ENCODE results near the gene TFDP1. TPM values are rescaled to one million over a fixed set of nuclear protein-coding genes. Genes with fewer than 3 reads are reported as not detected.

Gene TFDP1
- total and polyA plus RNA-seq, 2 experiments from 2014 or later, result 74.8 to 122 TPM

GRCh38 chr13:113654175-113654560 is 69.6 kb downstream of the TFDP1 start:
- Histone ChIP-seq H3K4me1 (ENCODE audit: insufficient read depth) (no peaks in the 10 kb centered on the region), H3K4me2 (ENCODE audit: unreplicated experiment) (no peak overlapping the region), H3K4me3 (no peak overlapping the region), H3K79me2 (ENCODE audit: insufficient read depth) (no peaks in the 10 kb centered on the region), H3K36me3 (ENCODE audit: low read depth) (no peaks in the 10 kb centered on the region), H3F3A (ENCODE audit: insufficient read depth) (no peaks in the 10 kb centered on the region), H3K9me3 (ENCODE audit: low read depth) (no peaks in the 10 kb centered on the region), H3K9me2 (ENCODE audit: insufficient read depth) (no peaks in the 10 kb centered on the region), H3K9ac (no peak overlapping the region), H2AFZ (no peak overlapping the region), H3K27me3 (replicated peaks; ENCODE audit: insufficient read depth) (no peaks in the 10 kb centered on the region), H3K27ac (no peak overlapping the region), H4K20me1 (ENCODE audit: insufficient read depth) (no peaks in the 10 kb centered on the region)
- WGBS, 2 experiments (ENCODE audit: low coverage in 1 of 2, low lambda C conversion rate in 2 of 2, missing lambda C conversion rate in 2 of 2), result 72 to 81% methylated on average over 9 of the region's 9 CpGs
- no peak for DNase-seq
- in situ Hi-C loops (cut with MboI), result no loop called here
- no peak for TF ChIP-seq EZH2phosphoT487 (IDR thresholded peaks at IDR 0.05; ENCODE audit: insufficient read depth, low read depth)
- TF ChIP-seq EZH2 (IDR thresholded peaks at IDR 0.05; ENCODE audit: insufficient read depth, poor library complexity, severe bottlenecking), result no peak

DNA sequence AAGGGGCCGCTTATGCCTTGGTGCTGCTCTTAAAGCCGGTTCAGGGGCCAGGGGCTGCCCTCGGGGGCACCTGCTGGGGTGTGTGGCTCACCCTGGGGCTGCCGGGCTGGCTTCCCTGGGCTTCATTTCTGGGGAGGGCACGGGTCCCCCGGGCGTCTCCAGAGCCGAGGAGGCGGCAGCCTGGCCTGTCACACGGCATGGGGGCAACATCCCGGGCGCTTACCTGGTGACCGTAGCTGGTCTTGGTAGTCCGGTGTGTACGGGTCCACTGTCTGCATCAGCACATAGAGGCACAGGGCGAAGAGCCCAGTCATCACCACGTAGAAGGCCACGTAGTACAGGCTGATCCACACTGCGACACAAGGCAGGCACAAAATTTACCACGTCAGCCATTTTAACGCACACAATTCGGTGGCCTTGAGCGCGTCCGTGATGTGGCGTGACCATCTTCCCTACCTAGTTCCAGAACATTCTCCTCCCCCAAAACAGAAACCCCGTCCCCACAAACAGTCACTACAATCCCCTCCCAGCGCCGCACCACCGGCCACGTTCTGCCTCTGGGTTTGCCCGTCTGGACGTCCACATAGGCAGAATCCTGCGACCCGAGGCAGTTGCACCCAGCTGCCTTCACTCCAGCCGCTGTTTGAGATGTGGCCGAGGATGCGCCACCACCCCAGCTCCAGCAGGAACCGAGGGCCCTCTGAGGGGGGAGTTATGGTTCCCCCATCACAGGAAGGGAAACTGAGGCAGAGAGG is 70.2 kb downstream of the TFDP1 start:
- Histone ChIP-seq H3K27ac (no peak overlapping the region), H3K4me1 (ENCODE audit: insufficient read depth) (no peaks in the 10 kb centered on the region), H3K9me3 (ENCODE audit: low read depth) (no peaks in the 10 kb centered on the region), H3F3A (ENCODE audit: insufficient read depth) (no peaks in the 10 kb centered on the region), H2AFZ (no peak overlapping the region), H3K4me3 (no peak overlapping the region), H3K27me3 (replicated peaks; ENCODE audit: insufficient read depth) (no peaks in the 10 kb centered on the region), H3K9ac (no peak overlapping the region), H3K79me2 (ENCODE audit: insufficient read depth) (no peaks in the 10 kb centered on the region), H4K20me1 (ENCODE audit: insufficient read depth) (no peaks in the 10 kb centered on the region), H3K4me2 (ENCODE audit: unreplicated experiment) (no peak overlapping the region), H3K36me3 (ENCODE audit: low read depth) (no peaks in the 10 kb centered on the region), H3K9me2 (ENCODE audit: insufficient read depth) (no peaks in the 10 kb centered on the region)
- DNase-seq, result no peak
- TF ChIP-seq EZH2phosphoT487 (IDR thresholded peaks at IDR 0.05; ENCODE audit: insufficient read depth, low read depth) (no peak), EZH2 (IDR thresholded peaks at IDR 0.05; ENCODE audit: insufficient read depth, poor library complexity, severe bottlenecking) (no peak)
- 81 to 85% methylated on average over 32 to 39 of the region's 39 CpGs for WGBS, 2 experiments (ENCODE audit: low coverage in 1 of 2, low lambda C conversion rate in 2 of 2, missing lambda C conversion rate in 2 of 2)
- in situ Hi-C loops (cut with MboI), result no loop called here

DNA sequence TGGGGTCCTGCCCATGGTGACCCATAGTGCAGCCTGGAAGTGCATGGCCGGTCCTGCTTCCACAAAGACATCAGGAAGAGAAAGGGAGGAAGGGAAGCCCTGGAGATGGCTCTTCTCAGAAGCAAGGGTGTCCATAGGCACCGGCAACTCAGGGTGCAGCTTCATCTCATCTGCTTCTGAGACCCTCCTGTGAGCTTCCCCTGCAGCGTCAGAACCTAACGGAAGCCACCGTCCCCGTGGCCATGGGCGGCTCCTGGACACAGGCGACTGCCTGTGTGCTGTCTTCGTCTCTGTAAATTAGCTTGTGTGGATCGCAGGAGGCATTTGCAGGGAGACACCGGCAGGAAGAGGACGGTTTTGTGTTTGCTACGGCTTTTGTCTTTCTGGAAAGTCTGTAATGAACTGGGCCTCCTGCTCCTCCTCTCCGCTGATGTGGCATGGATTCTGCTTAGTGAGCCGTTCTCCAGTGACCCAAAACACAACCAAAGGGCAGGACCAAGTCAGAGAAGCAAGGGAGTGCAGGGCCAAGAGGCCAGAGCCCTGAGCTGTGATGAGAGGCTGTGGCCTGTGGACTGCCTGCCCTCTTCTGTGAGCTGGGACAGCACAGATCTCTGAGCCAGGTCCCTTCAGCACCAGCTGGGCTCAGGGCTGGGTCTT is 70.9 kb downstream of the TFDP1 start:
- Histone ChIP-seq H3K9ac (no peak overlapping the region), H3K9me2 (ENCODE audit: insufficient read depth) (no peaks in the 10 kb centered on the region), H3K4me1 (ENCODE audit: insufficient read depth) (no peaks in the 10 kb centered on the region), H3K9me3 (ENCODE audit: low read depth) (no peaks in the 10 kb centered on the region), H3K4me2 (ENCODE audit: unreplicated experiment) (no peak overlapping the region), H3K36me3 (ENCODE audit: low read depth) (no peaks in the 10 kb centered on the region), H3K79me2 (ENCODE audit: insufficient read depth) (no peaks in the 10 kb centered on the region), H3F3A (ENCODE audit: insufficient read depth) (no peaks in the 10 kb centered on the region), H2AFZ (no peak overlapping the region), H3K27ac (no peak overlapping the region), H4K20me1 (ENCODE audit: insufficient read depth) (no peaks in the 10 kb centered on the region), H3K4me3 (no peak overlapping the region), H3K27me3 (replicated peaks; ENCODE audit: insufficient read depth) (no peaks in the 10 kb centered on the region; the same call in 1 of the 2 replicates)
- TF ChIP-seq EZH2phosphoT487 (IDR thresholded peaks at IDR 0.05; ENCODE audit: insufficient read depth, low read depth) (no peak), EZH2 (IDR thresholded peaks at IDR 0.05; ENCODE audit: insufficient read depth, poor library complexity, severe bottlenecking) (no peak)
- no peak for DNase-seq
- in situ Hi-C loops (cut with MboI), result no loop called here
- 71 to 72% methylated on average over 15 of the region's 15 CpGs for WGBS, 2 experiments (ENCODE audit: low coverage in 1 of 2, low lambda C conversion rate in 2 of 2, missing lambda C conversion rate in 2 of 2)

DNA sequence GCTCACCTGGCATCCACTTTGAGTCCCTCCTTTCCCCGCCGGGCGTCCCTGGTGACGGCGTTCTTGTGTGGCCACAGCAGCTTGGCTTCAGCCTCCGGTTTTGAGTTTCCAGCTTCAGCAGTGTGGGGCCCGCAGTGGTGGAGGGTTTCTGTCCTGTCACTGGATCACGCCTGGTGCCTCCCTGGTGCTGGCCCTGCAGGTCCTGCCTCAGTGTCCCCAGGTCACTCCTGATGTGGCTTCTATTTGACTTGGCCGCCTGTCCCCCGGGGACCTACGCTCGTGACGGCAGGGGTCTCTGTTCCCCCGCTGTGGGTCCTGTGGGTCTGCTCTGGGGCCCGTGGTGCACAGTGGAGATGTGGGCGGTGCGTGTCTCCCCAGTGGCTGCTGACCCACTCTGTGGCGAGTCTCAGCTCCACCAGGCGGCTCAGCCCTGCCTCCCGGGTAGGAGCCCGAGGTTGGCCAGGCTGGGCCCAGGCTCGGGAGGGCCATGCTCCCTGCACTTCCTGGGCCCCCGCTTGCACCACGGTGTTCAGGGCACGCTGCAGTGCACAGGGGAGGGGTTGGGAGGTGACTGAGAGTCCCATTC is 71.5 kb downstream of the TFDP1 start:
- in situ Hi-C loops (cut with MboI), result no loop called here
- no peaks in the 10 kb centered on the region; the same call in 1 of the 2 replicates for H3K27me3 ChIP-seq (replicated peaks; ENCODE audit: insufficient read depth)
- H4K20me1 ChIP-seq (ENCODE audit: insufficient read depth), result no peaks in the 10 kb centered on the region
- no peaks in the 10 kb centered on the region for H3K9me3 ChIP-seq (ENCODE audit: low read depth)
- no peak for TF ChIP-seq EZH2 (IDR thresholded peaks at IDR 0.05; ENCODE audit: insufficient read depth, poor library complexity, severe bottlenecking)
- no peak for TF ChIP-seq EZH2phosphoT487 (IDR thresholded peaks at IDR 0.05; ENCODE audit: insufficient read depth, low read depth)
- no peak overlapping the region for H3K27ac ChIP-seq
- no peaks in the 10 kb centered on the region for H3K36me3 ChIP-seq (ENCODE audit: low read depth)
- no peaks in the 10 kb centered on the region for H3K79me2 ChIP-seq (ENCODE audit: insufficient read depth)
- no peak overlapping the region for H3K4me2 ChIP-seq (ENCODE audit: unreplicated experiment)
- no peak overlapping the region for H3K9ac ChIP-seq
- no peaks in the 10 kb centered on the region for H3F3A ChIP-seq (ENCODE audit: insufficient read depth)
- no peak for DNase-seq
- WGBS, 2 experiments (ENCODE audit: low coverage in 1 of 2, low lambda C conversion rate in 2 of 2, missing lambda C conversion rate in 2 of 2), result 81 to 85% methylated on average over 17 to 25 of the region's 25 CpGs
- no peaks in the 10 kb centered on the region for H3K9me2 ChIP-seq (ENCODE audit: insufficient read depth)
- H2AFZ ChIP-seq, result no peak overlapping the region
- H3K4me1 ChIP-seq (ENCODE audit: insufficient read depth), result no peaks in the 10 kb centered on the region
- H3K4me3 ChIP-seq, result no peak overlapping the region
